ENCODE data around the gene SLMAP. TPM values are rescaled to one million over a fixed set of nuclear protein-coding genes. Genes with fewer than 3 reads are reported as not detected.
A peak's percentile ranks its signal among the peaks of the same experiment; 100 is the strongest.

SLMAP gene
- total and polyA plus RNA-seq, 2 of the 13 experiments (the other 11 are each of a cell fraction or from before 2014, with no cell fraction given): 24.0 to 48.3 TPM

- TF ChIP-seq NRL (CRISPR knock-in tag; IDR thresholded peaks at IDR 0.05; ENCODE audit: borderline replicate concordance): no peak
- TF ChIP-seq FOSL2 (CRISPR knock-in tag; IDR thresholded peaks at IDR 0.05): peak; percentile 60
- 0 out of 2 replicates have a peak, but pooled peaks have one; percentile 31 for TF ChIP-seq NFYB (CRISPR knock-in tag; IDR thresholded peaks at IDR 0.05)
- TF ChIP-seq DPF2 (CRISPR knock-in tag; IDR thresholded peaks at IDR 0.05; ENCODE audit: borderline replicate concordance, low read depth): no peak
- no peak for TF ChIP-seq JUNB (CRISPR knock-in tag; IDR thresholded peaks at IDR 0.05; ENCODE audit: borderline replicate concordance)
- TF ChIP-seq HMG20A (CRISPR knock-in tag; IDR thresholded peaks at IDR 0.05; ENCODE audit: borderline replicate concordance): no peak
- TF ChIP-seq, protein P1, sequence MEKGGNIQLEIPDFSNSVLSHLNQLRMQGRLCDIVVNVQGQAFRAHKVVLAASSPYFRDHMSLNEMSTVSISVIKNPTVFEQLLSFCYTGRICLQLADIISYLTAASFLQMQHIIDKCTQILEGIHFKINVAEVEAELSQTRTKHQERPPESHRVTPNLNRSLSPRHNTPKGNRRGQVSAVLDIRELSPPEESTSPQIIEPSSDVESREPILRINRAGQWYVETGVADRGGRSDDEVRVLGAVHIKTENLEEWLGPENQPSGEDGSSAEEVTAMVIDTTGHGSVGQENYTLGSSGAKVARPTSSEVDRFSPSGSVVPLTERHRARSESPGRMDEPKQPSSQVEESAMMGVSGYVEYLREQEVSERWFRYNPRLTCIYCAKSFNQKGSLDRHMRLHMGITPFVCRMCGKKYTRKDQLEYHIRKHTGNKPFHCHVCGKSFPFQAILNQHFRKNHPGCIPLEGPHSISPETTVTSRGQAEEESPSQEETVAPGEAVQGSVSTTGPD (CRISPR knock-in tag; IDR thresholded peaks at IDR 0.05): no peak
- TF ChIP-seq, protein P2, sequence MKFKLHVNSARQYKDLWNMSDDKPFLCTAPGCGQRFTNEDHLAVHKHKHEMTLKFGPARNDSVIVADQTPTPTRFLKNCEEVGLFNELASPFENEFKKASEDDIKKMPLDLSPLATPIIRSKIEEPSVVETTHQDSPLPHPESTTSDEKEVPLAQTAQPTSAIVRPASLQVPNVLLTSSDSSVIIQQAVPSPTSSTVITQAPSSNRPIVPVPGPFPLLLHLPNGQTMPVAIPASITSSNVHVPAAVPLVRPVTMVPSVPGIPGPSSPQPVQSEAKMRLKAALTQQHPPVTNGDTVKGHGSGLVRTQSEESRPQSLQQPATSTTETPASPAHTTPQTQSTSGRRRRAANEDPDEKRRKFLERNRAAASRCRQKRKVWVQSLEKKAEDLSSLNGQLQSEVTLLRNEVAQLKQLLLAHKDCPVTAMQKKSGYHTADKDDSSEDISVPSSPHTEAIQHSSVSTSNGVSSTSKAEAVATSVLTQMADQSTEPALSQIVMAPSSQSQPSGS (CRISPR knock-in tag; IDR thresholded peaks at IDR 0.05): peak; percentile 60; the same call in 1 of the 2 replicates
- TF ChIP-seq ZNF326 (CRISPR knock-in tag; IDR thresholded peaks at IDR 0.05; ENCODE audit: borderline replicate concordance): no peak
- TF ChIP-seq TAF15 (IDR thresholded peaks at IDR 0.05; ENCODE audit: low read depth, low read length, poor library complexity, severe bottlenecking): no peak
- no peak for TF ChIP-seq HOXD1 (CRISPR knock-in tag; IDR thresholded peaks at IDR 0.05)
- TF ChIP-seq IRX3 (CRISPR knock-in tag; IDR thresholded peaks at IDR 0.05; ENCODE audit: borderline replicate concordance, low read depth): peak; percentile 65; the same call in 1 of the 2 replicates
- TF ChIP-seq TCF7 (IDR thresholded peaks at IDR 0.05; ENCODE audit: low read depth): no peak
- TF ChIP-seq TOE1 (CRISPR knock-in tag; IDR thresholded peaks at IDR 0.05): no peak
- no peak; the same call in 1 of the 2 replicates for TF ChIP-seq GRHL1 (CRISPR knock-in tag; conservative IDR thresholded peaks at IDR 0.05)
- TF ChIP-seq ZNF333 (CRISPR knock-in tag; IDR thresholded peaks at IDR 0.05; ENCODE audit: borderline replicate concordance): no peak
- TF ChIP-seq ATF1 (CRISPR knock-in tag; IDR thresholded peaks at IDR 0.05): 0 out of 2 replicates have a peak, but pooled peaks have one; percentile 60
- TF ChIP-seq THRA (CRISPR knock-in tag; IDR thresholded peaks at IDR 0.05; ENCODE audit: borderline replicate concordance): peak; percentile 47; the same call in 1 of the 2 replicates
- TF ChIP-seq RARA (CRISPR knock-in tag; IDR thresholded peaks at IDR 0.05): peak; percentile 56; the same call in 1 of the 2 replicates
Measured at GRCh38 chr3:57755741-57756527, at the start of gene SLMAP (continued).
